Caco-2 (cell line): ENCODE data around the gene HMCES. TPM values are rescaled to one million over a fixed set of nuclear protein-coding genes. Genes with fewer than 3 reads are reported as not detected.

ENCODE experiments used
- BruUV-seq: library from RNA; stranded (reverse); fragments of 400-500 nt; replicated peaks from 2 replicates; lab custom pipeline; 2021; lab: Mats Ljungman, UMichigan
- CTCF ChIA-PET: fragments of 300-600 bp; sonication (Branson Sonifier 250); formaldehyde crosslinking; loops from one replicate; lab custom pipeline; 2022; ENCODE audit warnings: antibody characterized with exemption; lab: Charles Lee
- POLR2A ChIA-PET: fragments of 300-600 bp; sonication (Branson Sonifier 250); formaldehyde crosslinking; loops from one replicate; lab custom pipeline; 2022; ENCODE audit warnings: antibody characterized with exemption; lab: Charles Lee
- DNase-seq, 2 experiments: peaks; one replicate each; pipeline versions ENCODE4 v3.0.0 to v3.0.0-alpha.2; 2020 to 2022
- H3K27me3 ChIP-seq: replicated peaks from 2 replicates; pipeline ENCODE4 v1.6.0; 2011; ENCODE audit warnings: low read length; ENCODE audit not compliant: control insufficient read depth, insufficient read depth
- H3K36me3 ChIP-seq: 2 replicates; pipeline ENCODE4 v1.5.1; 2011; ENCODE audit warnings: low read length; ENCODE audit not compliant: control insufficient read depth, insufficient read depth
- H3K4me1 ChIP-seq: fragments of 250-450 bp; sonication (Bioruptor Pico); 2 replicates; pipeline ENCODE4 v1.5.1; 2020; ENCODE audit warnings: mild to moderate bottlenecking
- H3K4me3 ChIP-seq: 2 replicates; pipeline ENCODE4 v1.5.1; 2011; ENCODE audit warnings: low read depth, mild to moderate bottlenecking, control low read depth, low read length
- H3K9me3 ChIP-seq: fragments of 250-450 bp; sonication (Bioruptor Pico); 2 replicates; pipeline ENCODE4 v1.5.1; 2020; ENCODE audit warnings: mild to moderate bottlenecking, moderate library complexity
- H3K27ac Mint-ChIP-seq: one replicate; pipeline ENCODE4 v1.8.0; 2022; ENCODE audit warnings: mixed read lengths; ENCODE audit not compliant: unreplicated experiment
- H3K27me3 Mint-ChIP-seq: one replicate; pipeline ENCODE4 v1.8.0; 2022; ENCODE audit warnings: mixed read lengths; ENCODE audit not compliant: insufficient read depth, unreplicated experiment
- H3K36me3 Mint-ChIP-seq: one replicate; pipeline ENCODE4 v1.8.0; 2022; ENCODE audit warnings: mild to moderate bottlenecking, mixed read lengths; ENCODE audit not compliant: insufficient read depth, unreplicated experiment
- H3K4me1 Mint-ChIP-seq: one replicate; pipeline ENCODE4 v1.8.0; 2022; ENCODE audit warnings: low read depth, mixed read lengths; ENCODE audit not compliant: unreplicated experiment
- H3K4me3 Mint-ChIP-seq: one replicate; pipeline ENCODE4 v1.8.0; 2022; ENCODE audit warnings: mild to moderate bottlenecking, moderate library complexity, mixed read lengths; ENCODE audit not compliant: unreplicated experiment
- H3K9me3 Mint-ChIP-seq: one replicate; pipeline ENCODE4 v1.8.0; 2022; ENCODE audit warnings: mixed read lengths; ENCODE audit not compliant: unreplicated experiment
- intact Hi-C: fragments of 100-400 bp; cut with micrococcal nuclease; formaldehyde crosslinking; loops from one replicate; pipeline ENCODE4 v1.10.0; 2022; ENCODE audit not compliant: unreplicated experiment
- total RNA-seq: library from RNA; stranded (reverse); gene quantifications from 2 replicates; pipeline ENCODE4 v1.2.3, GENCODE V29; 2022
- TF ChIP-seq, protein P1 (sequence below), 2 experiments: fragments of 200-600 bp in 1 of 2; IDR thresholded peaks; 1 replicate in 1 of 2; 2 replicates in 1 of 2; pipeline versions ENCODE4 v1.5.1 to v1.8.0; 2011 to 2022; ENCODE audit warnings: antibody characterized with exemption in 1 of 2, control low read depth in 1 of 2, inconsistent platforms in 1 of 2, low read depth in 1 of 2, low read length in 1 of 2, mild to moderate bottlenecking in 1 of 2, moderate library complexity in 1 of 2; ENCODE audit not compliant: insufficient read depth in 1 of 2, severe bottlenecking in 1 of 2, unreplicated experiment in 1 of 2

HMCES gene
- total RNA-seq, 1 experiment from 2014 or later, result 47.7 TPM

DNA sequence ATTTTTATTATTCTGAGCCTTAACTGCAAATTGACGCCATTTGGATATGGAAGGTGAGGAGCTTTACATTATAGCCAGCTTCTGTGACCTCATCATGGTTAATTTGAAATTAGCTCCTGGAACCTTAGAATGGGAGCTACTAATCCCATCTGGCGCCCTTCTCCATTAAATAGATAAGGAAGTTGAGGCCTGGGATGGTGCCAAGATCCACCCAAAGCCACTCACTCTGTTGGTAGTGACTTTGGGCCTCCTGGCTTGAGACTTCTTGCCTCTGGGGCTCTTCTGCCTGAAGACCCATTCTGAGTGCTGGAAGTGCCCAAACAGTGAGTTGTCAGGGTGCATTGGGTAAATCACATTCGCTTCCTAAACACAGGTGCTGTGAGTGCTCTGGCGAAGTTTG, 12.0 kb upstream of the HMCES start:
- intact Hi-C loops, result no loop called here
- TF ChIP-seq, protein P1, sequence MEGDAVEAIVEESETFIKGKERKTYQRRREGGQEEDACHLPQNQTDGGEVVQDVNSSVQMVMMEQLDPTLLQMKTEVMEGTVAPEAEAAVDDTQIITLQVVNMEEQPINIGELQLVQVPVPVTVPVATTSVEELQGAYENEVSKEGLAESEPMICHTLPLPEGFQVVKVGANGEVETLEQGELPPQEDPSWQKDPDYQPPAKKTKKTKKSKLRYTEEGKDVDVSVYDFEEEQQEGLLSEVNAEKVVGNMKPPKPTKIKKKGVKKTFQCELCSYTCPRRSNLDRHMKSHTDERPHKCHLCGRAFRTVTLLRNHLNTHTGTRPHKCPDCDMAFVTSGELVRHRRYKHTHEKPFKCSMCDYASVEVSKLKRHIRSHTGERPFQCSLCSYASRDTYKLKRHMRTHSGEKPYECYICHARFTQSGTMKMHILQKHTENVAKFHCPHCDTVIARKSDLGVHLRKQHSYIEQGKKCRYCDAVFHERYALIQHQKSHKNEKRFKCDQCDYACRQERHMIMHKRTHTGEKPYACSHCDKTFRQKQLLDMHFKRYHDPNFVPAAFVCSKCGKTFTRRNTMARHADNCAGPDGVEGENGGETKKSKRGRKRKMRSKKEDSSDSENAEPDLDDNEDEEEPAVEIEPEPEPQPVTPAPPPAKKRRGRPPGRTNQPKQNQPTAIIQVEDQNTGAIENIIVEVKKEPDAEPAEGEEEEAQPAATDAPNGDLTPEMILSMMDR (IDR thresholded peaks at IDR 0.05; ENCODE audit: insufficient read depth in 1 of 2, low read depth in 1 of 2, low read length in 1 of 2, severe bottlenecking in 1 of 2, unreplicated experiment in 1 of 2), result no peak
- no peak for DNase-seq
- Histone ChIP-seq H3K9me3 (no peaks in the 10 kb centered on the region), H3K36me3 (peaks cover 6% of the 10 kb centered on the region), H3K4me1 (no peaks in the 10 kb centered on the region), H3K27me3 (no peaks in the 10 kb centered on the region), H3K4me3 (no peak overlapping the region)
- ChIA-PET CTCF (no interaction called here), POLR2A (no interaction called here)
- no peak overlapping the region for H3K4me3 Mint-ChIP-seq
- no TSS peak for BruUV-seq
- H3K27me3 Mint-ChIP-seq, result no peaks in the 10 kb centered on the region
- H3K27ac Mint-ChIP-seq, result no peak overlapping the region
- no peaks in the 10 kb centered on the region for H3K9me3 Mint-ChIP-seq
- peaks cover 100% of the 10 kb centered on the region for H3K36me3 Mint-ChIP-seq
- H3K4me1 Mint-ChIP-seq, result no peaks in the 10 kb centered on the region

DNA sequence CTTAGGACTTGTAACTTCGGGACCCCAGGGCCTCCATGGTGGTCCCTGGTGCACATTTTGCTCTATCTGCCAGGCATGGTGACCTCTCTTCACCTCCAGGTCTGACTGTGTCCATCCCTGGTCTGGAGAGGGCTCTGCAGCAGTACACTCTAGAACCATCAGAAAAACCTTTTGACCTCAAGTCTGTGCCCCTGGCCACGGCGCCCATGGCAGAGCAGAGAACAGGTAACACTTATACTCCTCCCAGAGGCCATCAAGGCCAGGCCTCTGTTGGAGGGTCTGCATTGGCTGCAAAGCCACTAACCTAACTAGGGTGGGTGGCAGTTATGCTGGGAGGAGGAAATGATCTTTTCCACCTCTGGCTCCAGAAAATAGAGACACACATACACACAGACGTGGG, 10.3 kb upstream of the HMCES start:
- POLR2A ChIA-PET, result no interaction called here
- peaks cover 7% of the 10 kb centered on the region for H3K36me3 ChIP-seq
- no peak overlapping the region for H3K4me3 ChIP-seq
- no peaks in the 10 kb centered on the region for H3K4me1 ChIP-seq
- no TSS peak for BruUV-seq
- DNase-seq, result no peak
- Mint-ChIP-seq H3K36me3 (peaks cover 99% of the 10 kb centered on the region), H3K27ac (no peak overlapping the region), H3K27me3 (no peaks in the 10 kb centered on the region), H3K4me3 (no peak overlapping the region), H3K9me3 (no peaks in the 10 kb centered on the region), H3K4me1 (no peaks in the 10 kb centered on the region)
- CTCF ChIA-PET, result no interaction called here
- intact Hi-C loops, result no loop called here
- TF ChIP-seq, protein P1 (IDR thresholded peaks at IDR 0.05; ENCODE audit: insufficient read depth in 1 of 2, low read depth in 1 of 2, low read length in 1 of 2, severe bottlenecking in 1 of 2, unreplicated experiment in 1 of 2), result no peak
- H3K9me3 ChIP-seq, result no peaks in the 10 kb centered on the region
- no peaks in the 10 kb centered on the region for H3K27me3 ChIP-seq

DNA sequence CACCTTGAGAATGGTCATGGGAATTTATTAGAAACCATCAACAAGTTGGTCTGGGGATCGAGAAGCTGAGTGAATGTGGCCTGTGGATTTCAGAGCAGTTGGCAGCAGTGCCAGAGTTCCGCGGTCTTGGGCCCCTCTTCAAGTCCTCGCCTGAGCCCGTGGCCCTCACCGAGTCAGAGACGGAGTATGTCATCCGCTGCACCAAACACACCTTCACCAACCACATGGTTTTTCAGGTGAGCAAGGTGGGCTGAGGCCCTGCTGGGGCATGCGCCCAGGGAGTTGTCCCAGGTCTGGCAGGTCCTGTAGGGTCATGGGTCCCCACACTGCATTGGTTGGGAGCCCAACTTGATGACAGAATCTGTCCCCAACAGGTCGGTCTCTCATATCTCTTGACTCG, 7.0 kb upstream of the HMCES start:
- H3K4me3 Mint-ChIP-seq, result no peak overlapping the region
- Histone ChIP-seq H3K4me1 (no peaks in the 10 kb centered on the region), H3K27me3 (no peaks in the 10 kb centered on the region), H3K36me3 (peaks cover 7% of the 10 kb centered on the region), H3K9me3 (no peaks in the 10 kb centered on the region), H3K4me3 (no peak overlapping the region)
- H3K36me3 Mint-ChIP-seq, result peaks cover 97% of the 10 kb centered on the region
- H3K27ac Mint-ChIP-seq, result no peak overlapping the region
- H3K27me3 Mint-ChIP-seq, result no peaks in the 10 kb centered on the region
- POLR2A ChIA-PET, result interaction anchor here (0.6 kb wide), 1 partner anchor 14 kb away, joined by 3 read pairs; no protein-coding TSS in a partner anchor
- TF ChIP-seq, protein P1 (IDR thresholded peaks at IDR 0.05; ENCODE audit: insufficient read depth in 1 of 2, low read depth in 1 of 2, low read length in 1 of 2, severe bottlenecking in 1 of 2, unreplicated experiment in 1 of 2), result no peak
- CTCF ChIA-PET, result no interaction called here
- BruUV-seq, result no TSS peak
- H3K4me1 Mint-ChIP-seq, result no peaks in the 10 kb centered on the region
- no peak for DNase-seq
- no peaks in the 10 kb centered on the region for H3K9me3 Mint-ChIP-seq
- intact Hi-C loops, result no loop called here
